Progenitor cell of endocrine pancreas (in vitro differentiated cells): ENCODE measurements around the gene APLP1. TPM values are rescaled to one million over a fixed set of nuclear protein-coding genes. Genes with fewer than 3 reads are reported as not detected.
A peak's percentile ranks its signal among the peaks of the same experiment; 100 is the strongest.

Source experiments
- DNase-seq: peaks from one replicate; pipeline ENCODE4 v3.0.0; 2021; ENCODE audit warnings: low spot score; ENCODE audit not compliant: unreplicated experiment
- H3K27ac Mint-ChIP-seq: 2 replicates; pipeline ENCODE4 v1.8.0; 2021; ENCODE audit warnings: mild to moderate bottlenecking, moderate library complexity, mixed read lengths
- H3K27me3 Mint-ChIP-seq: 2 replicates; pipeline ENCODE4 v1.8.0; 2021; ENCODE audit warnings: mixed read lengths
- H3K36me3 Mint-ChIP-seq: 2 replicates; pipeline ENCODE4 v1.8.0; 2022; ENCODE audit warnings: mixed read lengths; ENCODE audit not compliant: insufficient read depth
- H3K4me1 Mint-ChIP-seq: 2 replicates; pipeline ENCODE4 v1.8.0; 2021; ENCODE audit warnings: low read depth, mixed read lengths
- H3K4me3 Mint-ChIP-seq: 2 replicates; pipeline ENCODE4 v1.8.0; 2021; ENCODE audit warnings: low read depth, mild to moderate bottlenecking, moderate library complexity, mixed read lengths
- H3K9me3 Mint-ChIP-seq: 2 replicates; pipeline ENCODE4 v1.8.0; 2021; ENCODE audit warnings: low read depth, mixed read lengths
- CTCF ChIP-seq: fragments of 200-600 bp; sonication (generic); IDR thresholded peaks from one replicate; pipeline ENCODE4 v1.5.0; 2021; ENCODE audit warnings: antibody characterized with exemption, mild to moderate bottlenecking; ENCODE audit not compliant: unreplicated experiment
- total RNA-seq: library from RNA; stranded (reverse); gene quantifications from 2 replicates; pipeline ENCODE4 v1.2.1, GENCODE V29; 2021

APLP1 gene
- total RNA-seq, 1 donor from 2014 or later, result 135 TPM

- Mint-ChIP-seq H3K9me3 (no peaks in the 10 kb centered on the region), H3K4me3 (no peak overlapping the region), H3K27ac (no peak overlapping the region)
These were observed 6.1 kb downstream of the APLP1 start for GRCh38 chr19:35874392-35874930.

GRCh38 chr19:35879068-35879467 is 10.7 kb downstream of the APLP1 start:
- no peaks in the 10 kb centered on the region for H3K9me3 Mint-ChIP-seq
- peaks cover 6% of the 10 kb centered on the region for H3K27me3 Mint-ChIP-seq
- TF ChIP-seq CTCF, result no peak
- H3K36me3 Mint-ChIP-seq, result peaks cover 15% of the 10 kb centered on the region
- H3K27ac Mint-ChIP-seq, result no peak overlapping the region
- no peak overlapping the region for H3K4me3 Mint-ChIP-seq
- DNase-seq, result no peak
- H3K4me1 Mint-ChIP-seq, result peaks cover 2% of the 10 kb centered on the region

More at GRCh38 chr19:35874392-35874930, 6.1 kb downstream of the APLP1 start:
- TF ChIP-seq CTCF, result no peak
- no peak for DNase-seq
- H3K4me1 Mint-ChIP-seq, result peaks cover 6% of the 10 kb centered on the region
- H3K27me3 Mint-ChIP-seq, result peaks cover under 1% of the 10 kb centered on the region
- H3K36me3 Mint-ChIP-seq, result peaks cover 17% of the 10 kb centered on the region

GRCh38 chr19:35879770-35880317 is 11.5 kb downstream of the APLP1 start:
- Mint-ChIP-seq H3K4me1 (peaks cover 2% of the 10 kb centered on the region), H3K36me3 (peaks cover 14% of the 10 kb centered on the region), H3K9me3 (no peaks in the 10 kb centered on the region), H3K27me3 (peaks cover 6% of the 10 kb centered on the region), H3K27ac (peak overlapping the region; percentile 54), H3K4me3 (no peak overlapping the region)
- no peak for TF ChIP-seq CTCF
- peak; percentile 84 for DNase-seq

- Mint-ChIP-seq H3K36me3 (peaks cover 10% of the 10 kb centered on the region), H3K9me3 (no peaks in the 10 kb centered on the region), H3K4me3 (no peak overlapping the region), H3K4me1 (peaks cover 2% of the 10 kb centered on the region), H3K27me3 (peaks cover 6% of the 10 kb centered on the region), H3K27ac (no peak overlapping the region)
- peak; percentile 40 for TF ChIP-seq CTCF
- no peak for DNase-seq
These were observed 13.9 kb downstream of the APLP1 start for GRCh38 chr19:35882114-35882832.

- no peak for TF ChIP-seq CTCF
- DNase-seq, result no peak
- Mint-ChIP-seq H3K4me3 (no peak overlapping the region), H3K4me1 (peaks cover 2% of the 10 kb centered on the region), H3K9me3 (no peaks in the 10 kb centered on the region), H3K27ac (no peak overlapping the region), H3K27me3 (peaks cover 6% of the 10 kb centered on the region), H3K36me3 (peaks cover 16% of the 10 kb centered on the region)
These were observed 15.5 kb downstream of the APLP1 start for GRCh38 chr19:35883882-35884281.
